Activated naive CD8-positive, alpha-beta T cell treated with anti-CD3 and anti-CD28 coated beads for 36 hours (primary cell): Measurements from ENCODE around the gene SUN3. TPM values are rescaled to one million over a fixed set of nuclear protein-coding genes. Genes with fewer than 3 reads are reported as not detected.
"Not testable (repeated sequence)": the region's sequence is repeated elsewhere in the genome, so short reads cannot be mapped to it uniquely, and the experiment has no call there.

Experiments used
- DNase-seq: peaks from one replicate; pipeline ENCODE4 v3.0.0; 2021
- H3K27ac Mint-ChIP-seq: one replicate; pipeline ENCODE4 v1.8.0; 2022; ENCODE audit warnings: mild to moderate bottlenecking, moderate library complexity, mixed read lengths
- H3K27me3 Mint-ChIP-seq: one replicate; pipeline ENCODE4 v1.8.0; 2022; ENCODE audit warnings: mild to moderate bottlenecking, mixed read lengths
- H3K36me3 Mint-ChIP-seq: one replicate; pipeline ENCODE4 v1.8.0; 2021; ENCODE audit warnings: mild to moderate bottlenecking, mixed read lengths
- H3K4me1 Mint-ChIP-seq: one replicate; pipeline ENCODE4 v1.8.0; 2021; ENCODE audit warnings: mixed read lengths
- H3K4me3 Mint-ChIP-seq: one replicate; pipeline ENCODE4 v1.8.0; 2022; ENCODE audit warnings: mild to moderate bottlenecking, moderate library complexity, mixed read lengths
- H3K9me3 Mint-ChIP-seq: one replicate; pipeline ENCODE4 v1.8.0; 2022; ENCODE audit warnings: mixed read lengths
- total RNA-seq, 2 experiments: library from RNA; stranded (reverse); gene quantifications; one replicate each; pipeline ENCODE4 v1.2.3, GENCODE V29; 2021

The SUN3 gene
- total RNA-seq, 2 experiments from 2014 or later: 0.54 TPM; not detected in 1

GRCh38 chr7:47948141-47948790 lies 80.6 kb downstream of the SUN3 start, which contains the start of gene PKD1L1:
Gene PKD1L1, minus strand, starts transcription at chr7:47948466. Its CDS starts 26 bp downstream, at chr7:47948440.
- Mint-ChIP-seq H3K27ac (no peak within 1 kb of the TSS), H3K4me1 (peaks cover 1% of the 10 kb centered on the region), H3K36me3 (no peaks in the 10 kb centered on the region), H3K27me3 (no peaks in the 10 kb centered on the region), H3K4me3 (no peak within 1 kb of the TSS), H3K9me3 (no peaks in the 10 kb centered on the region)
- DNase-seq: no peak

- Mint-ChIP-seq H3K4me1 (peaks cover 1% of the 10 kb centered on the region), H3K36me3 (no peaks in the 10 kb centered on the region), H3K27me3 (no peaks in the 10 kb centered on the region)
These were observed 81.6 kb downstream of the SUN3 start for GRCh38 chr7:47947355-47947749.

GRCh38 chr7:47946581-47947354 lies 82.1 kb downstream of the SUN3 start:
- H3K4me1 Mint-ChIP-seq: peaks cover under 1% of the 10 kb centered on the region
- DNase-seq: no peak
- no peak overlapping the region for H3K27ac Mint-ChIP-seq
- no peaks in the 10 kb centered on the region for H3K27me3 Mint-ChIP-seq
- H3K4me3 Mint-ChIP-seq: no peak overlapping the region
- no peaks in the 10 kb centered on the region for H3K9me3 Mint-ChIP-seq
- no peaks in the 10 kb centered on the region for H3K36me3 Mint-ChIP-seq

More at GRCh38 chr7:47947355-47947749, 81.6 kb downstream of the SUN3 start:
- no peaks in the 10 kb centered on the region for H3K9me3 Mint-ChIP-seq
- H3K4me3 Mint-ChIP-seq: no peak overlapping the region
- no peak overlapping the region for H3K27ac Mint-ChIP-seq
- DNase-seq: no peak

- Mint-ChIP-seq H3K4me3 (no peak overlapping the region), H3K27ac (no peak overlapping the region), H3K27me3 (no peaks in the 10 kb centered on the region), H3K9me3 (no peaks in the 10 kb centered on the region), H3K36me3 (no peaks in the 10 kb centered on the region), H3K4me1 (no peaks in the 10 kb centered on the region)
- peak; percentile 50 for DNase-seq
These were observed 83.5 kb downstream of the SUN3 start for GRCh38 chr7:47945261-47946015.

- H3K27ac Mint-ChIP-seq: no peak overlapping the region
- no peaks in the 10 kb centered on the region for H3K9me3 Mint-ChIP-seq
- no peaks in the 10 kb centered on the region for H3K36me3 Mint-ChIP-seq
- no peaks in the 10 kb centered on the region for H3K4me1 Mint-ChIP-seq
- DNase-seq: no peak
- no peaks in the 10 kb centered on the region for H3K27me3 Mint-ChIP-seq
- H3K4me3 Mint-ChIP-seq: no peak overlapping the region
These were observed 84.2 kb downstream of the SUN3 start for GRCh38 chr7:47944536-47945260.

GRCh38 chr7:47943676-47944474 lies 85.0 kb downstream of the SUN3 start:
- Mint-ChIP-seq H3K27me3 (no peaks in the 10 kb centered on the region), H3K4me1 (no peaks in the 10 kb centered on the region), H3K27ac (no peak overlapping the region), H3K36me3 (no peaks in the 10 kb centered on the region), H3K9me3 (no peaks in the 10 kb centered on the region), H3K4me3 (no peak overlapping the region)
- DNase-seq: no peak

GRCh38 chr7:47942651-47943050 lies 86.3 kb downstream of the SUN3 start:
- H3K4me3 Mint-ChIP-seq, H3K9me3 Mint-ChIP-seq, H3K36me3 Mint-ChIP-seq, DNase-seq, H3K27ac Mint-ChIP-seq, H3K27me3 Mint-ChIP-seq, H3K4me1 Mint-ChIP-seq: not testable (repeated sequence)

GRCh38 chr7:47942132-47942531 lies 86.8 kb downstream of the SUN3 start:
- H3K4me1 Mint-ChIP-seq: peaks cover 4% of the 10 kb centered on the region
- no peaks in the 10 kb centered on the region for H3K27me3 Mint-ChIP-seq
- H3K9me3 Mint-ChIP-seq: no peaks in the 10 kb centered on the region
- H3K27ac Mint-ChIP-seq: no peak overlapping the region
- H3K4me3 Mint-ChIP-seq: no peak overlapping the region
- H3K36me3 Mint-ChIP-seq: no peaks in the 10 kb centered on the region
- DNase-seq: no peak

- Mint-ChIP-seq H3K27ac (no peak overlapping the region), H3K4me3 (no peak overlapping the region), H3K36me3 (no peaks in the 10 kb centered on the region), H3K9me3 (no peaks in the 10 kb centered on the region), H3K27me3 (no peaks in the 10 kb centered on the region), H3K4me1 (peaks cover 4% of the 10 kb centered on the region)
- no peak for DNase-seq
These were observed 87.6 kb downstream of the SUN3 start for GRCh38 chr7:47941136-47941844.

- H3K27me3 Mint-ChIP-seq: no peaks in the 10 kb centered on the region
- H3K4me1 Mint-ChIP-seq: peaks cover 4% of the 10 kb centered on the region
- no peaks in the 10 kb centered on the region for H3K9me3 Mint-ChIP-seq
- H3K36me3 Mint-ChIP-seq: no peaks in the 10 kb centered on the region
- H3K27ac Mint-ChIP-seq: no peak overlapping the region
- DNase-seq: no peak
- no peak overlapping the region for H3K4me3 Mint-ChIP-seq
These were observed 88.6 kb downstream of the SUN3 start for GRCh38 chr7:47940088-47941013.

GRCh38 chr7:47939425-47940036 lies 89.4 kb downstream of the SUN3 start:
- Mint-ChIP-seq H3K4me3 (no peak overlapping the region), H3K27me3 (no peaks in the 10 kb centered on the region), H3K9me3 (no peaks in the 10 kb centered on the region), H3K27ac (no peak overlapping the region), H3K36me3 (no peaks in the 10 kb centered on the region), H3K4me1 (peaks cover 4% of the 10 kb centered on the region)
- no peak for DNase-seq

GRCh38 chr7:47938574-47939165 lies 90.2 kb downstream of the SUN3 start:
- peaks cover 4% of the 10 kb centered on the region for H3K4me1 Mint-ChIP-seq
- H3K4me3 Mint-ChIP-seq: no peak overlapping the region
- H3K9me3 Mint-ChIP-seq: no peaks in the 10 kb centered on the region
- no peaks in the 10 kb centered on the region for H3K36me3 Mint-ChIP-seq
- H3K27ac Mint-ChIP-seq: no peak overlapping the region
- DNase-seq: no peak
- no peaks in the 10 kb centered on the region for H3K27me3 Mint-ChIP-seq
